Activated naive CD4-positive, alpha-beta T cell treated with anti-CD3 and anti-CD28 coated beads, Interleukin-2, amount 50 U/mL, for 24 hours (primary cell): ENCODE data around the gene TEX55.

Experiments
- H3K27ac Mint-ChIP-seq: one replicate; pipeline ENCODE4 v1.8.0; 2021; ENCODE audit warnings: mild to moderate bottlenecking, mixed read lengths
- H3K27me3 Mint-ChIP-seq: one replicate; pipeline ENCODE4 v1.8.0; 2021; ENCODE audit warnings: mixed read lengths
- H3K36me3 Mint-ChIP-seq: one replicate; pipeline ENCODE4 v1.8.0; 2021; ENCODE audit warnings: mixed read lengths
- H3K4me1 Mint-ChIP-seq: one replicate; pipeline ENCODE4 v1.8.0; 2021; ENCODE audit warnings: mixed read lengths
- H3K4me3 Mint-ChIP-seq: one replicate; pipeline ENCODE4 v1.8.0; 2021; ENCODE audit warnings: mild to moderate bottlenecking, mixed read lengths
- H3K9me3 Mint-ChIP-seq: one replicate; pipeline ENCODE4 v1.8.0; 2021; ENCODE audit warnings: mixed read lengths

The TEX55 gene

GRCh38 chr3:119184796-119185570, 39.0 kb downstream of the TEX55 start:
- H3K9me3 Mint-ChIP-seq: no peaks in the 10 kb centered on the region
- no peak overlapping the region for H3K27ac Mint-ChIP-seq
- no peaks in the 10 kb centered on the region for H3K4me1 Mint-ChIP-seq

GRCh38 chr3:119187266-119187665, 41.3 kb downstream of the TEX55 start:
- Mint-ChIP-seq H3K9me3 (no peaks in the 10 kb centered on the region), H3K27ac (no peak overlapping the region), H3K27me3 (no peaks in the 10 kb centered on the region), H3K4me1 (no peaks in the 10 kb centered on the region), H3K4me3 (no peak overlapping the region), H3K36me3 (no peaks in the 10 kb centered on the region)

More at GRCh38 chr3:119184796-119185570, 39.0 kb downstream of the TEX55 start:
- Mint-ChIP-seq H3K36me3 (no peaks in the 10 kb centered on the region), H3K4me3 (no peak overlapping the region), H3K27me3 (no peaks in the 10 kb centered on the region)

- H3K27me3 Mint-ChIP-seq: no peaks in the 10 kb centered on the region
- no peak overlapping the region for H3K27ac Mint-ChIP-seq
- no peaks in the 10 kb centered on the region for H3K4me1 Mint-ChIP-seq
- no peak overlapping the region for H3K4me3 Mint-ChIP-seq
- no peaks in the 10 kb centered on the region for H3K36me3 Mint-ChIP-seq
- no peaks in the 10 kb centered on the region for H3K9me3 Mint-ChIP-seq
These were observed 45.8 kb downstream of the TEX55 start for GRCh38 chr3:119191800-119192199.

- no peaks in the 10 kb centered on the region for H3K9me3 Mint-ChIP-seq
These were observed 48.5 kb downstream of the TEX55 start for GRCh38 chr3:119194237-119195150.

GRCh38 chr3:119195151-119195476, 49.1 kb downstream of the TEX55 start:
- H3K27ac Mint-ChIP-seq: no peak overlapping the region
- H3K4me3 Mint-ChIP-seq: no peak overlapping the region
- H3K4me1 Mint-ChIP-seq: no peaks in the 10 kb centered on the region
- peaks cover 3% of the 10 kb centered on the region for H3K36me3 Mint-ChIP-seq
- H3K27me3 Mint-ChIP-seq: no peaks in the 10 kb centered on the region
- no peaks in the 10 kb centered on the region for H3K9me3 Mint-ChIP-seq

More at GRCh38 chr3:119194237-119195150, 48.5 kb downstream of the TEX55 start:
- Mint-ChIP-seq H3K4me1 (no peaks in the 10 kb centered on the region), H3K36me3 (peaks cover 3% of the 10 kb centered on the region), H3K4me3 (no peak overlapping the region), H3K27ac (no peak overlapping the region), H3K27me3 (no peaks in the 10 kb centered on the region)

GRCh38 chr3:119195911-119196310, 49.9 kb downstream of the TEX55 start:
- Mint-ChIP-seq H3K4me1 (no peaks in the 10 kb centered on the region), H3K36me3 (peaks cover 3% of the 10 kb centered on the region), H3K27me3 (no peaks in the 10 kb centered on the region), H3K9me3 (no peaks in the 10 kb centered on the region), H3K4me3 (no peak overlapping the region), H3K27ac (no peak overlapping the region)
